Suppressor macrophage treated with lipopolysaccharide for 4 hours (primary cell): ENCODE data around the gene CMTM6.
"Not testable (repeated sequence)": the region's sequence is repeated elsewhere in the genome, so short reads cannot be mapped to it uniquely, and the experiment has no call there.

Experiments used
- DNase-seq: peaks from one replicate; pipeline ENCODE4 v3.0.0-alpha.2; 2020

The CMTM6 gene

DNA sequence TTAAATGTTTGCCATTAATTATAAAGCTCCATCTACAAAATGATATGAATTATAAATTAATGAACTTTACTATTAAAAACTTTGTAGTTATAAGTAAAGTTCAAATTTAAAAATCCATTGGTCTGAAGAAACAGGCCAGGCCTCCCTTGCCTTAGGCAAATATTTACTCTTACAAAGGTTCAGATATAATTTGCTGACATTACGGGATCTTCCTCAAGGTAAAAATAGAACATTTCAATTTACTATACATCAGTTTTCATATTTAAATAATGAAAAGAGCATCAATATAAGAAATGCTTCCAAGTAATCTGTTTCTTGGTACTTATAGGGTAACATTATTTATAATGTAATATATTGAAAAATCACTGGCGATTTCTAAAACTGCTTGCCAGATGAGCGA is 3.7 kb downstream of the CMTM6 start:
- DNase-seq: no peak

GRCh38 chr3:32498252-32498651 is 4.4 kb downstream of the CMTM6 start:
- DNase-seq: peak; percentile 71

- DNase-seq: no peak
Measured at GRCh38 chr3:32495609-32496008, 7.0 kb downstream of the CMTM6 start.

DNA sequence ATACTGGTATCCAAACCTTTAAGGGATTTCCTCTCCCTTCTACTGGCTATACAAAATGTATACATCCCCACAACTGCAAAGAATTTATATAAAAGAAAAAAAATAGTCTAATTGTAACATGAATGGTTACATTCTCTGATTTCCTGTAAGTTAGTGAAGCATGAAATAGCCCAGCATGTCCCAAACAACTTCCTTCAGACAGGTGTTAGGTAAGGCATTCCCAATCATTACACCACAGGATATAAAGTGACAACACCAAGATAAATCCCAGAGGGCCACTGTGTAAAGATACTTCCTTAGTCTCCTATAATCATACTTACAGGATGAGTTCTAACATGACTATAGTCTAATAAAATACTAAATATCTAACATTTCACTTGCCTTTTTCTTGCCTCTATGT is 7.6 kb downstream of the CMTM6 start:
- no peak for DNase-seq

DNA sequence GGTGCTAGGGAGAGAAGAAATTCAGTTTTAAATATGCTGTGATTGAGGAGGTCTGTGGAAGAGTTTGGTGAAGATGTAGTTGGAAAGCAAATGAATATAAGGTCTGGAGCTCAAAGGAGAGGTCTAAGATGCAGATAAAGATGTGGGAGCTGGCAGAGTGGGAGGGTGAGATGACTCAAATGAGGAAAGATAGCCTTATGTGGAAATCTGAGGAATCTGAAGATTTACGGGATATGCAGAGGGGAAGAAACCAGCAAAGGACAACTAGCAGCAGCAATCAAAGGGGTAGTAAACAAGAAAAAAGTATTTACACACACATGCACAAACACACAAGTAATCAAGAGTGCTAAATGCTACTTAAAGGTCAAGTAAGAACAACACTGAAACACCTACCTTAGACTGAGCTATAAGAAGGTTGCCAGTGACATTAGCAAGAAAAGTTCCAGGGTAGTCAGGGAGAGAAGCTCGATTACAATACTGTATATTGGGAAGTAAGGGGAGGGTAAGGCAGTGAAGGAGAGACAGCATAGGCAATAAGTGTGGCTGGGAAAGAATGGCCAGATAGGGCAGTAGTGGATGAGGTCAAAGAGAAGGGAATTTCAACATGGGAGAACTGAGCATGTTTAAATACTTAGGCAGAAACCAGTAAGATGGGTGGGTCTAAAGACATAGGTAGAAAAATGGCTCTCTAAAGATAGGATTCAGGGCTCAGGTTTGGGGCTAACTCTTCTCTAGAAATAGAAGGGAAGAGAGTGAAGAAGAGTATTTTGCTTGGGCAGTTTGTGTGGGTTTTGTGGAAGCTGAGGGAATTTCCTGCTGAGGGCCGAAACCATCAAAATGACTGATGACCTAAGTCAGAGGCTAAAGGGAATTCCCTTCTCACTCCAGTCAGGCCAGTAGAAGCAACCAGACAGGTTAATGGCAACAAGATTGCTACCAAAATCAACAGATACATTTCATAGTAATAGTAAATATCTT is 8.9 kb downstream of the CMTM6 start:
- peak; percentile 86 for DNase-seq

DNA sequence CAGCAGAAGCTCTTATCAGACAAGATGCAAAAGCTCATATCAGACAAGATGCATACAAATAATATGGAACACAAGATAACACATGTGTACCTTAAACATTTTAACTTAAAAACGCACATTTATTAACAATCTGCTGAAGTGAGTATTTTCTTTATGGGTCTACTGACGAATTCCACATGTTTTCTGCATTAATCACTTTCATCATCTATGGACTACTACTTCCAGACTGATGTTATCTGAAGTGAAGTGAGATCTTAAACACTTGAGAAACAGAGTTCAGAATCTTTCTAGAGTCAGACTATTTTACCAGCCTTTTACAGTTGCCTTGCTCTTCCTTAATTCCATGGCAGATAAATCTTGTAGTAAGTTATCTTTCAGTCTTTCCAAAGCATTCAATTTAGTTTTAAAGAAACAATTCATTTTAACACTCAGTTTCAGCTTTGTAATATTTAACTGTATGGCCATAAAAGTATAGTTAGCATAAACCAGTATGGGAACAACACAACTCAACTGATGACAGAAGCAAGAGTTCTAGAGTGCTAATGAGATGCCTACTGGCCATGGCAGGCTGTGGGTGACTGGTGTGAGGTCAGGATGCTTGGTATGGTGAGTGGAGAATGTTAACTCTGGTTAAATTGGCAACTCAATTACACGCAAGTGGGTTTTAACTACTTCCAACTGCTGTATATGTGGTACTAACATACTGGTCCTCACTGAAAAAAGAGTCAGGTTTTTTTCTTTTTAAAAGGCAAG is 9.8 kb downstream of the CMTM6 start:
- DNase-seq: peak; percentile 20

- no peak for DNase-seq
Measured at GRCh38 chr3:32488474-32489008, 14.1 kb downstream of the CMTM6 start.

DNA sequence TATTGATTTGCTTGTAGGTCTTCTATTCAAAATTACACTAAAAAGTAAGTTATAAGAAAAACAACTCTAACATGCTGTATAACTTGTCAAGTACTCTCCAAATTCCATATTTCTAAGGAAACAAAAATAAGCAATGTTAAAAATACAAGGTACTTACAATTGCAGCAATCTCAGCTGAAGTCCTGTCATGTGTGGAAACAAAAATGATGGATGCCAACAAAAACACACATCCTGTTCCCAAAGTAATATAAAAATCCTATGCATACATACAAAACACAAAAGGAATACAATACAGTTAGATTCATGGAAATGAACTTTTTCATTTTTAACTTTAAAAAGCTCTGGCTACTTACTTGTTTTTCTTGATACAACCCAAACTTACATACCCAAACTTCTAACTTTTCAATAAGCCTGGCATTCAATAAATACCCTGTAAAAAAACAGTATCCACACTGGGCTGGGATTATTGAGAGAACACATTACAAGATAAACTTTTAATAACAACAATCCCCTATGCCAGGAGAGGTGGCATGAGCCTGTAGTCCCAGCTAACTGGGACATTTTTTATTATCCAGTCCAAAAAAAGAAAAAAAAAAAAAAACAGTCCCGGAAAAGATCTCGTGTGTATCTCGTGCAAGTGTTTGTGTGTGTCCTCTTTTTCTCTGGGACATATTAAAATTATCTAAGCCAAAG is 14.7 kb downstream of the CMTM6 start:
- no peak for DNase-seq

GRCh38 chr3:32484436-32484835 is 18.2 kb downstream of the CMTM6 start:
- DNase-seq: peak; percentile 86

DNA sequence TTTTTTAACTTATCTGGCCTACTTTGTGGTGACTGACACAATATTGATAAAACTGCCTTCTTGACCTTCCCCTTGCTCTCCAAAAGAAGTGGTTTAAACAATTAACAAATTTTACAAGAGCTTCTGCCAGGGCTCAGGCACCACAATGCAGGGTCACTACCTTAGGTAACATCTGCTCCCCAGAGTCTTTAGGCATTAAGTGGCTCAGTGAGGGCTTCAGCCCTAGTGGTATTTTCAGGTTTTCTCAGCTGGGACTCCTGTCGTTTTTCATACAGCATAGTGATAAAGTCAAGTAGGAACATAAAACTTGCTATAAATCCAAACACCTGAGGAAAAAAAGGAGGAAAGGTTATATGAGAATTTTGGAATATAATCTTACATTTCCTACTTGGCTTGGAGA is 18.9 kb downstream of the CMTM6 start:
- DNase-seq: no peak

- DNase-seq: no peak
Measured at GRCh38 chr3:32482693-32483092, 20.0 kb downstream of the CMTM6 start.

GRCh38 chr3:32481791-32482631 is 20.6 kb downstream of the CMTM6 start:
- DNase-seq: no peak

DNA sequence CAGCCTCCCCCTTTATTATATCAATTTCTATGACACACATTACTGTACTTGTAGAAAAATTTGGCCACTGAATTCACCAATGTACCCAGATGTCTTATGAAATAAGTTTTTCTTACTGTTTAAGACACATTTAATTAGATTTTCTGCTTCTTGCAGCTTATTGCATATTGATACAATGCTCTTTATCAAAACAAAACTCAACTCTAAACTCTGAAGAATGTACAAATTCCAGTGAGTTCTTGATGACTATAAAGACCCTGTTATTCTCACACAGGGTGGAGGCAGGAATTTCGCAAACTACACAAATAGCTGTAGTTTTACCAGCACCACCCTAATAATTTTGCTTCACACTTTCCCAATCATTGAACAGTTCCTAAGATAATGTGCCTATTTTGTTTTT is 22.0 kb downstream of the CMTM6 start:
- no peak for DNase-seq

DNA sequence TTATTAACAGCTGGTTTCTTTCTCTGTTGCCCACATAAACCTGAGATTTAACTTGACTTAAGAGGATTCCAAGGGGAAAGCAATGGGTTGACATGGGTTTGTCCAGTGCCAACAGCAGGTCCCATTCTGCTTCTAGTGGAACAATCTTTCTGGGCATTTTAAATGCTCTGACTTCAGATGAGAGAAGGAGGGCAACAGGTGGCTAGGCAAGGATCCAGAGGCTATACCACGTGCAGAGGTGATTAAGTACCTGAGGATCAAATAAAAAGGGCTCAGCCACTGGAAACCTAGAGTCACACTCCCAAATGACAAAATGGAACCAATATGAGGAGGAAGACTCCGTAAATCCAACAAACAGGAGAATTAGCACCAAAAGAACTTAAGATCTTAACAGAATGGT is 28.5 kb downstream of the CMTM6 start:
- no peak for DNase-seq

GRCh38 chr3:32472151-32472550 is 30.5 kb downstream of the CMTM6 start:
- not testable (repeated sequence) for DNase-seq

GRCh38 chr3:32471246-32471645 is 31.4 kb downstream of the CMTM6 start:
- DNase-seq: peak; percentile 36

DNA sequence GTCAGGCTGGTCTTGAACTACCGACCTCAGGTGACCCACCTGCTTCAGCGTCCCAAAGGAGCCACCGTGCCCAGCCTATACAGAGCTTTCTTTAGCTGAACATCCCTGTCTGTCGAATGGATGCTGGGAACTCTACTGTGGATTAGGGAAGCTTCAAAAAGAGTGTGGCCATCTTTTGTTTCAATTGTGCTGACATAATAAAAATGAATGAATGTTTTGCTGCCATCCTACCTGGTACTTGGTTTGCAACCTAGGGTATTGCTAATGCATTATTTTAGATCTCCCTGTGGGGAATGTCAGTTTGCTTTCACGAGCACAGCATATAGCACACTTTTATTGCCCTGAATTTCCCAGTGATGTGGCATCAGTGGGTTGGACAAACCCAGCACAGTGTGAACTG is 32.3 kb downstream of the CMTM6 start:
- DNase-seq: no peak

DNA sequence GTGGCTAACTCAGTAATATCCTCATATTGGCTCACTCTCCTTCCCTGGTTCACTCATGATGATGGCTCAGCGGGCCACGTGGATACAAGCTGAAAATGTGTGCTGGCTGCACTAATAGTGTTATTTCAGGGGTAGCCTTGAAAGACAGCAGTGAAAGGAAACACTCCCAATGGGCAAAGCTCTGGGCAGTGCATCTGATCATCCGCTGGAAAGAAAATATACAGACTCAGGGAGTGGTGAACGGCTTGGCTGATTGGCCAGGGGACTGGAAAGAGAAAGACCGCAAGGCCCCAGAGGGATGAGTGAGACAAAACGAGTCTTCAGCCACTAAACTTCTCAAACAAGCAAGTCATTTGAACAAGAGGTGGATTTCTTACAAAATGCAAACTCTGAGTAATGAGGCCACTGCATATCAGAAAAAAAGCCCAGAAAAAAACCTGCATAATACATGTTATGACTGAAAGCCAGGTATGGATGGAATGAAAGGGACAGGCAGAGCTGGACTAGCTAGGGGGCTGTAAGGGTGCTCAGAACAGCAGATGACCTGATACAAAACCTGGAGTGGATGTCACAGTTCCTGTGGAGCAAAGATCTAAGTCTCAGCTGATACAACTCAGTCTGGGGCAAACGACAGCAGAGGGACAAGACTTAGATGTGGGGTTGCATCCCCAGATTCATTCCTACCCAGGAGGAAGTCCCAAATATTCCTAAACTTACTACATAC is 33.3 kb downstream of the CMTM6 start:
- DNase-seq: no peak

GRCh38 chr3:32467333-32468070 is 35.1 kb downstream of the CMTM6 start:
- peak; percentile 80 for DNase-seq

- DNase-seq: not testable (repeated sequence)
Measured at GRCh38 chr3:32466808-32467207, 35.8 kb downstream of the CMTM6 start.

- not testable (repeated sequence) for DNase-seq
Measured at GRCh38 chr3:32464726-32465125, 37.9 kb downstream of the CMTM6 start.
